HS-27A (cell line): ENCODE measurements around the gene CDT1.

Experiments
- DNase-seq: peaks from one replicate; pipeline ENCODE4 v3.0.0-alpha.2; 2012; ENCODE audit warnings: low read depth, missing footprints

Gene CDT1

GRCh38 chr16:88803264-88803987 lies at the start of gene CDT1:
Gene CDT1 (plus strand): TSS chr16:88803789. CDS start chr16:88803832, 43 bp downstream.
- no peak for DNase-seq

- DNase-seq = no peak
Observed at GRCh38 chr16:88754109-88754911, 49.3 kb upstream of the CDT1 start.

GRCh38 chr16:88754912-88755744 lies 48.5 kb upstream of the CDT1 start:
- DNase-seq = no peak

- DNase-seq = no peak
Observed at GRCh38 chr16:88755745-88756443, 47.7 kb upstream of the CDT1 start.

- no peak for DNase-seq
Observed at GRCh38 chr16:88758227-88758943, 45.2 kb upstream of the CDT1 start.

GRCh38 chr16:88758944-88759244 lies 44.7 kb upstream of the CDT1 start:
- no peak for DNase-seq

GRCh38 chr16:88759245-88759975 lies 44.2 kb upstream of the CDT1 start:
- DNase-seq = no peak

- DNase-seq = no peak
Observed at GRCh38 chr16:88759976-88760350, 43.6 kb upstream of the CDT1 start.

GRCh38 chr16:88760424-88761142 lies 43.0 kb upstream of the CDT1 start:
- DNase-seq = no peak

- no peak for DNase-seq
Observed at GRCh38 chr16:88761143-88761534, 42.5 kb upstream of the CDT1 start.

- DNase-seq = no peak
Observed at GRCh38 chr16:88761830-88762229, 41.8 kb upstream of the CDT1 start.

GRCh38 chr16:88762258-88762870 lies 41.2 kb upstream of the CDT1 start:
- no peak for DNase-seq

GRCh38 chr16:88762941-88763340 lies 40.6 kb upstream of the CDT1 start:
- DNase-seq = no peak

GRCh38 chr16:88763502-88764053 lies 40.0 kb upstream of the CDT1 start:
- DNase-seq = no peak

GRCh38 chr16:88764080-88764479 lies 39.5 kb upstream of the CDT1 start:
- DNase-seq = no peak

- DNase-seq = no peak
Observed at GRCh38 chr16:88764913-88765349, 38.7 kb upstream of the CDT1 start.

- no peak for DNase-seq
Observed at GRCh38 chr16:88766975-88767374, 36.6 kb upstream of the CDT1 start.

GRCh38 chr16:88767546-88768070 lies 36.0 kb upstream of the CDT1 start:
- DNase-seq = no peak
